GM23248 (cell line): ENCODE data around the gene ARCN1.

Source experiments
- EZH2 ChIP-seq: fragments of 200-600 bp; sonication (generic); IDR thresholded peaks from 2 replicates; pipeline ENCODE4 v1.6.1; 2018; ENCODE audit warnings: antibody characterized with exemption, mild to moderate bottlenecking; ENCODE audit not compliant: insufficient read depth, poor library complexity, severe bottlenecking
- EZH2phosphoT487 ChIP-seq: fragments of 200-600 bp; sonication (generic); IDR thresholded peaks from 2 replicates; pipeline ENCODE4 v1.6.1; 2018; ENCODE audit warnings: antibody characterized with exemption, moderate library complexity, mild to moderate bottlenecking, low read depth; ENCODE audit not compliant: insufficient read depth

GRCh38 chr11:118612378-118612777, 40.2 kb downstream of the ARCN1 start:
- no peak for TF ChIP-seq EZH2phosphoT487
- TF ChIP-seq EZH2: no peak
